Measurements from ENCODE around the gene ART4. TPM values are rescaled to one million over a fixed set of nuclear protein-coding genes. Genes with fewer than 3 reads are reported as not detected.

ART4 gene
- total RNA-seq, 1 experiment from 2014 or later = not detected

DNA sequence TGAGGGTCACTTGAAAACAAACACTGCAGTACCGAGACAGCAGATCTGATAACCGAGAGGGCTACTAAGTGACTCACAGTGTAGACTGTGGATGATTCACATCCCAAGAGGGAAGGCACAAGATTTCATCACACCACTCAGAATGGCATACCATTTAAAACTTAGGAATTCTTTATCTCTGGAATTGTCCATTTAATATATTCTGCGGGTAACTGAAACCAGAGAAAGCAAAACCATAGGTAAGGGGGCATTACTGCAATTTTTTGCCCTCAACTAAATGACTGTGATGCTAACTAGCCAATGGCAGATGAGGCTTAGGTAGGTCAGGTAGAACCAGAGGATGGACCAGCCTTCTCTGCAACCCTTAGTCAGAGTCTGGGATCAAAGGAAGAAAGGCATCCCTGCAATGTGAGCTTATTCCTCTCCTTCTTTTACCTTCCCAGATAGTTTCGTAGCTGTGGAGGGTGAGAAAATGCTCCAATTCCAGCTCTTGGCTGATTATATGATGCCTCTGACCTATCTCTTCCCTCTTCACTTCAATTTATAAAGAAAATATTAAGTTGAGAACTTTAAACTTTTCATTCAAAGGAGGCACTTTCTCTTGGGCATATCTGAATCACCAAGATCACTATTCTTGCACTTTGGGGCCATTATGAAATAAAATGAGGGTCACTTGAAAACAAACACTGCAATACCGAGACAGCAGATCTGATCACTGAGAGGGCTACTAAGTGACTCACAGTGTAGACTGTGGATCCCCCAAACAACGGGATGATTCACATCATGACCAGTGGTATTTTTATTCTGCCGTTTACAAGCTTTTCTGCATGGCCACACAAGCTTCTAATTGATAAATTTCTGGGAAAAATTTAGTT lies 6.8 kb downstream of the ART4 start:
- TF ChIP-seq SIN3A (IDR thresholded peaks at IDR 0.05; ENCODE audit: borderline replicate concordance, insufficient read depth, low read depth, low read length) (no peak), POLR2AphosphoS5 (IDR thresholded peaks at IDR 0.05; ENCODE audit: low read depth, low read length) (no peak), TCF7L2 (IDR thresholded peaks at IDR 0.05; ENCODE audit: low read depth, low read length) (0 out of 2 replicates have a peak, but pooled peaks have one; percentile 20)
- POLR2A ChIA-PET = no interaction called here
- in situ Hi-C loops (cut with HindIII; ENCODE audit: low pct_unique_long_range_greater_than_20kb, low sequenced_read_pairs) (no loop called here), intact Hi-C loops (cut with micrococcal nuclease; ENCODE audit: unreplicated experiment) (no loop called here)
- ATAC-seq (peak; percentile 91), DNase-seq (ENCODE audit: low read depth, low spot score) (peak; percentile 36)
- Histone ChIP-seq H3K27me3 (ENCODE audit: control insufficient read depth, insufficient read depth, low read length) (no peaks in the 10 kb centered on the region), H3K4me1 (ENCODE audit: control insufficient read depth, insufficient read depth, low read length) (no peaks in the 10 kb centered on the region), H3K4me3 (ENCODE audit: low read depth in 2 of 2, low read length in 2 of 2) (no peak overlapping the region), H3K36me3 (ENCODE audit: control insufficient read depth, insufficient read depth, low read length) (no peaks in the 10 kb centered on the region), H3K27ac (ENCODE audit: low read length) (0 out of 2 replicates have a peak overlapping the region, but pooled peaks have one; percentile 7), H3K9me3 (ENCODE audit: control insufficient read depth, insufficient read depth, low read depth, low read length) (no peaks in the 10 kb centered on the region)
- CTCF ChIA-PET = no interaction called here
- BruUV-seq (replicated peaks) = no TSS peak

DNA sequence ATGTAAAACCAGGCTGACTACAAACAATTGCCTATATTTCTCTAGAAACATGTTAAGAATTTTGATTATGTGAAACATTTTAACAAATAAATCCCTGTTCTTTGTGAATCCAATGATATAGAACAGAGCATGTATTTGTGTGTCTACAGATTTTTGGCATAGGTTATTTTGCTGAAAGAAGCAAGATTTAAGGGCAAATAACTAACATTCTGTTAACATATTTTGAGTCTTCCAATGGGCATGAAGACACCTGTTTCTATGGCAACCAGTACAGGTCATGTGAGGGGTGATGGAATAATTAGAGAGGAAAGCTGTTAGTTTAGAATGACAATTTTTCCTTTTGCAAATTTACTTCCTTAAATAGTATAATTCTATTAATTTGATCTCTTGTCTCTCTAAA lies 8.8 kb downstream of the ART4 start:
- Histone ChIP-seq H3K4me1 (ENCODE audit: control insufficient read depth, insufficient read depth, low read length) (no peaks in the 10 kb centered on the region), H3K4me3 (ENCODE audit: low read depth in 2 of 2, low read length in 2 of 2) (no peak overlapping the region), H3K36me3 (ENCODE audit: control insufficient read depth, insufficient read depth, low read length) (no peaks in the 10 kb centered on the region), H3K9me3 (ENCODE audit: control insufficient read depth, insufficient read depth, low read depth, low read length) (no peaks in the 10 kb centered on the region), H3K27me3 (ENCODE audit: control insufficient read depth, insufficient read depth, low read length) (no peaks in the 10 kb centered on the region), H3K27ac (ENCODE audit: low read length) (no peak overlapping the region)
- TF ChIP-seq TCF7L2 (IDR thresholded peaks at IDR 0.05; ENCODE audit: low read depth, low read length) (no peak), POLR2AphosphoS5 (IDR thresholded peaks at IDR 0.05; ENCODE audit: low read depth, low read length) (no peak), SIN3A (IDR thresholded peaks at IDR 0.05; ENCODE audit: borderline replicate concordance, insufficient read depth, low read depth, low read length) (no peak)
- TF ChIP-seq, protein P1, sequence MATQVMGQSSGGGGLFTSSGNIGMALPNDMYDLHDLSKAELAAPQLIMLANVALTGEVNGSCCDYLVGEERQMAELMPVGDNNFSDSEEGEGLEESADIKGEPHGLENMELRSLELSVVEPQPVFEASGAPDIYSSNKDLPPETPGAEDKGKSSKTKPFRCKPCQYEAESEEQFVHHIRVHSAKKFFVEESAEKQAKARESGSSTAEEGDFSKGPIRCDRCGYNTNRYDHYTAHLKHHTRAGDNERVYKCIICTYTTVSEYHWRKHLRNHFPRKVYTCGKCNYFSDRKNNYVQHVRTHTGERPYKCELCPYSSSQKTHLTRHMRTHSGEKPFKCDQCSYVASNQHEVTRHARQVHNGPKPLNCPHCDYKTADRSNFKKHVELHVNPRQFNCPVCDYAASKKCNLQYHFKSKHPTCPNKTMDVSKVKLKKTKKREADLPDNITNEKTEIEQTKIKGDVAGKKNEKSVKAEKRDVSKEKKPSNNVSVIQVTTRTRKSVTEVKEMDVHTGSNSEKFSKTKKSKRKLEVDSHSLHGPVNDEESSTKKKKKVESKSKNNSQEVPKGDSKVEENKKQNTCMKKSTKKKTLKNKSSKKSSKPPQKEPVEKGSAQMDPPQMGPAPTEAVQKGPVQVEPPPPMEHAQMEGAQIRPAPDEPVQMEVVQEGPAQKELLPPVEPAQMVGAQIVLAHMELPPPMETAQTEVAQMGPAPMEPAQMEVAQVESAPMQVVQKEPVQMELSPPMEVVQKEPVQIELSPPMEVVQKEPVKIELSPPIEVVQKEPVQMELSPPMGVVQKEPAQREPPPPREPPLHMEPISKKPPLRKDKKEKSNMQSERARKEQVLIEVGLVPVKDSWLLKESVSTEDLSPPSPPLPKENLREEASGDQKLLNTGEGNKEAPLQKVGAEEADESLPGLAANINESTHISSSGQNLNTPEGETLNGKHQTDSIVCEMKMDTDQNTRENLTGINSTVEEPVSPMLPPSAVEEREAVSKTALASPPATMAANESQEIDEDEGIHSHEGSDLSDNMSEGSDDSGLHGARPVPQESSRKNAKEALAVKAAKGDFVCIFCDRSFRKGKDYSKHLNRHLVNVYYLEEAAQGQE (IDR thresholded peaks at IDR 0.05; ENCODE audit: insufficient read depth in 1 of 2, low read depth in 2 of 2, low read length in 1 of 2) = no peak
- TF ChIP-seq, protein P2, sequence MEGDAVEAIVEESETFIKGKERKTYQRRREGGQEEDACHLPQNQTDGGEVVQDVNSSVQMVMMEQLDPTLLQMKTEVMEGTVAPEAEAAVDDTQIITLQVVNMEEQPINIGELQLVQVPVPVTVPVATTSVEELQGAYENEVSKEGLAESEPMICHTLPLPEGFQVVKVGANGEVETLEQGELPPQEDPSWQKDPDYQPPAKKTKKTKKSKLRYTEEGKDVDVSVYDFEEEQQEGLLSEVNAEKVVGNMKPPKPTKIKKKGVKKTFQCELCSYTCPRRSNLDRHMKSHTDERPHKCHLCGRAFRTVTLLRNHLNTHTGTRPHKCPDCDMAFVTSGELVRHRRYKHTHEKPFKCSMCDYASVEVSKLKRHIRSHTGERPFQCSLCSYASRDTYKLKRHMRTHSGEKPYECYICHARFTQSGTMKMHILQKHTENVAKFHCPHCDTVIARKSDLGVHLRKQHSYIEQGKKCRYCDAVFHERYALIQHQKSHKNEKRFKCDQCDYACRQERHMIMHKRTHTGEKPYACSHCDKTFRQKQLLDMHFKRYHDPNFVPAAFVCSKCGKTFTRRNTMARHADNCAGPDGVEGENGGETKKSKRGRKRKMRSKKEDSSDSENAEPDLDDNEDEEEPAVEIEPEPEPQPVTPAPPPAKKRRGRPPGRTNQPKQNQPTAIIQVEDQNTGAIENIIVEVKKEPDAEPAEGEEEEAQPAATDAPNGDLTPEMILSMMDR (IDR thresholded peaks at IDR 0.05) = no peak
- no TSS peak for BruUV-seq (replicated peaks)
- in situ Hi-C loops (cut with HindIII; ENCODE audit: low pct_unique_long_range_greater_than_20kb, low sequenced_read_pairs) (no loop called here), intact Hi-C loops (cut with micrococcal nuclease; ENCODE audit: unreplicated experiment) (no loop called here)
- ChIA-PET POLR2A (no interaction called here), CTCF (no interaction called here)
- ATAC-seq (no peak), DNase-seq (ENCODE audit: low read depth, low spot score) (no peak)

DNA sequence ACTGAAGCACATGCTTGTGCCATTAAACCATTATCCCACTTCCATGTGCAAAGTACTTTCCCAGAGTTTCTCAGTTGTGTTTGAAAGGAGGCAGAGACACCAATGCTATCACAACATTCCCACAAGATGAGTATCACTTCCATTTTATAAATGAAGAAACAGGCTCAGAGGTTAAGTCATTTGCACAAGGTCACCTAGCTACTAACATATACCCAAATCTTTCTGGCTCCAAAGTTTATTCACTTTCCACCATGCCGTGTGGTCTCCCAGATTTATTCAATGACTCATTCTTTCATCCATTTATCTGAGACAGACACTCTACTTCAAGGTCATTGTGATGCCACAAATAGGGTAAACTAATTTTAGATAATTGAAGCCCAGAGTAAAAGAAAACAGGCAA lies 9.4 kb downstream of the ART4 start:
- Histone ChIP-seq H3K27me3 (ENCODE audit: control insufficient read depth, insufficient read depth, low read length) (no peaks in the 10 kb centered on the region), H3K9me3 (ENCODE audit: control insufficient read depth, insufficient read depth, low read depth, low read length) (no peaks in the 10 kb centered on the region), H3K4me3 (ENCODE audit: low read depth in 2 of 2, low read length in 2 of 2) (no peak overlapping the region), H3K36me3 (ENCODE audit: control insufficient read depth, insufficient read depth, low read length) (no peaks in the 10 kb centered on the region), H3K4me1 (ENCODE audit: control insufficient read depth, insufficient read depth, low read length) (no peaks in the 10 kb centered on the region), H3K27ac (ENCODE audit: low read length) (no peak overlapping the region)
- in situ Hi-C loops (cut with HindIII; ENCODE audit: low pct_unique_long_range_greater_than_20kb, low sequenced_read_pairs) = no loop called here
- POLR2A ChIA-PET = no interaction called here
- no peak for ATAC-seq
- TF ChIP-seq SIN3A (IDR thresholded peaks at IDR 0.05; ENCODE audit: borderline replicate concordance, insufficient read depth, low read depth, low read length) = no peak
- TF ChIP-seq TCF7L2 (IDR thresholded peaks at IDR 0.05; ENCODE audit: low read depth, low read length) = no peak
- TF ChIP-seq, protein P1 (IDR thresholded peaks at IDR 0.05; ENCODE audit: insufficient read depth in 1 of 2, low read depth in 2 of 2, low read length in 1 of 2) = no peak
- TF ChIP-seq, protein P2 (IDR thresholded peaks at IDR 0.05) = no peak
- no peak for TF ChIP-seq POLR2AphosphoS5 (IDR thresholded peaks at IDR 0.05; ENCODE audit: low read depth, low read length)
- BruUV-seq (replicated peaks) = no TSS peak
- intact Hi-C loops (cut with micrococcal nuclease; ENCODE audit: unreplicated experiment) = no loop called here
- CTCF ChIA-PET = no interaction called here
- no peak for DNase-seq (ENCODE audit: low read depth, low spot score)

Measured in Panc1 (cell line).